NCI-H1417 treated with DMSO at 0.1 percent for 48 hours (cell line): ENCODE results near the gene FBP1.
"Not testable (repeated sequence)": the region's sequence is repeated elsewhere in the genome, so short reads cannot be mapped to it uniquely, and the experiment has no call there.

Experiments used
- DNase-seq: peaks from one replicate; lab custom pipeline; 2025; lab: John Stamatoyannopoulos, UW

The FBP1 gene

GRCh38 chr9:94576131-94576530 lies 63.2 kb downstream of the FBP1 start:
- no peak for DNase-seq

- DNase-seq, result no peak
Measured at GRCh38 chr9:94568972-94569712, 70.2 kb downstream of the FBP1 start.

GRCh38 chr9:94568250-94568889 lies 70.9 kb downstream of the FBP1 start:
- DNase-seq, result no peak

GRCh38 chr9:94567271-94567670 lies 72.0 kb downstream of the FBP1 start:
- DNase-seq, result no peak

GRCh38 chr9:94566550-94566949 lies 72.8 kb downstream of the FBP1 start:
- DNase-seq, result no peak

GRCh38 chr9:94564279-94564678 lies 75.0 kb downstream of the FBP1 start:
- DNase-seq, result not testable (repeated sequence)

GRCh38 chr9:94563548-94563947 lies 75.8 kb downstream of the FBP1 start:
- DNase-seq, result no peak

- DNase-seq, result no peak
Measured at GRCh38 chr9:94560237-94560636, 79.1 kb downstream of the FBP1 start.

- DNase-seq, result no peak
Measured at GRCh38 chr9:94557376-94557775, 81.9 kb downstream of the FBP1 start.

GRCh38 chr9:94554439-94555331 lies 84.6 kb downstream of the FBP1 start, which contains the start of gene PCAT7:
Gene PCAT7, plus strand, starts transcription at chr9:94555083.
- DNase-seq, result peak; percentile 86

GRCh38 chr9:94554078-94554438 lies 85.3 kb downstream of the FBP1 start:
- DNase-seq, result no peak
